Prostate gland (tissue), 2 donors: ENCODE data around the gene ABLIM1. TPM values are rescaled to one million over a fixed set of nuclear protein-coding genes. Genes with fewer than 3 reads are reported as not detected.

ENCODE experiments used
- DNase-seq: peaks from one replicate; pipeline ENCODE4 v3.0.0-alpha.2; 2019; ENCODE audit warnings: low spot score
- H3K27ac ChIP-seq, 2 donors: fragments of 200-600 bp; sonication (generic); 2 replicates each; pipeline ENCODE4 v1.5.1; 2017 to 2019
- H3K27me3 ChIP-seq: fragments of 200-600 bp; sonication (generic); replicated peaks from 2 replicates; pipeline ENCODE4 v1.5.1; 2019; ENCODE audit not compliant: insufficient read depth
- H3K36me3 ChIP-seq, 2 donors: fragments of 200-600 bp; sonication (generic); 1 replicate in 1 of 2; 2 replicates in 1 of 2; pipeline versions ENCODE4 v1.5.1 to v1.8.1; 2017 to 2019
- H3K4me1 ChIP-seq: fragments of 200-600 bp; sonication (generic); replicated peaks from 2 replicates; pipeline ENCODE4 v1.5.1; 2019
- H3K4me3 ChIP-seq, 2 donors: fragments of 200-600 bp; sonication (generic); 2 replicates each; pipeline ENCODE4 v1.5.1; 2017 to 2019
- H3K9me3 ChIP-seq: fragments of 200-600 bp; sonication (generic); 2 replicates; pipeline ENCODE4 v1.5.1; 2017
- POLR2A ChIP-seq: fragments of 450-650 bp; IDR thresholded peaks from one replicate; pipeline ENCODE4 v1.6.1; 2016; ENCODE audit warnings: antibody characterized with exemption, mild to moderate bottlenecking
- POLR2AphosphoS5 ChIP-seq: sonication (generic); formaldehyde crosslinking; IDR thresholded peaks from one replicate; pipeline ENCODE4 v1.6.1; 2017; ENCODE audit warnings: antibody characterized with exemption
- WGBS: methylation state at CpG from one replicate; pipeline ENCODE4 v1.1.5; 2018; 5-methylcytosine and 5-hydroxymethylcytosine counted together
- intact Hi-C: fragments of 100-400 bp; cut with DNase I; formaldehyde crosslinking; loops from one replicate; pipeline ENCODE4 v1.14.2; 2022
- total RNA-seq, 2 donors: library from RNA; depleted of rRNA; stranded (reverse); fragments of >200 nt; gene quantifications; one replicate each; pipeline ENCODE4 v1.1.0, GENCODE V29; 2016
- TF ChIP-seq, protein P1 (sequence below), 4 experiments: fragments of 200-600 bp in 2 of 4; fragments of 450-650 bp in 2 of 4; sonication (generic) in 2 of 4; IDR thresholded peaks; 1 replicate in 3 of 4; 2 replicates in 1 of 4; pipeline ENCODE4 v1.5.1; 2016 to 2019; ENCODE audit warnings: antibody characterized with exemption in 4 of 4, mild to moderate bottlenecking in 2 of 4, moderate library complexity in 2 of 4

Gene ABLIM1
- total RNA-seq, 2 donors from 2014 or later: 43.9 to 138 TPM

DNA sequence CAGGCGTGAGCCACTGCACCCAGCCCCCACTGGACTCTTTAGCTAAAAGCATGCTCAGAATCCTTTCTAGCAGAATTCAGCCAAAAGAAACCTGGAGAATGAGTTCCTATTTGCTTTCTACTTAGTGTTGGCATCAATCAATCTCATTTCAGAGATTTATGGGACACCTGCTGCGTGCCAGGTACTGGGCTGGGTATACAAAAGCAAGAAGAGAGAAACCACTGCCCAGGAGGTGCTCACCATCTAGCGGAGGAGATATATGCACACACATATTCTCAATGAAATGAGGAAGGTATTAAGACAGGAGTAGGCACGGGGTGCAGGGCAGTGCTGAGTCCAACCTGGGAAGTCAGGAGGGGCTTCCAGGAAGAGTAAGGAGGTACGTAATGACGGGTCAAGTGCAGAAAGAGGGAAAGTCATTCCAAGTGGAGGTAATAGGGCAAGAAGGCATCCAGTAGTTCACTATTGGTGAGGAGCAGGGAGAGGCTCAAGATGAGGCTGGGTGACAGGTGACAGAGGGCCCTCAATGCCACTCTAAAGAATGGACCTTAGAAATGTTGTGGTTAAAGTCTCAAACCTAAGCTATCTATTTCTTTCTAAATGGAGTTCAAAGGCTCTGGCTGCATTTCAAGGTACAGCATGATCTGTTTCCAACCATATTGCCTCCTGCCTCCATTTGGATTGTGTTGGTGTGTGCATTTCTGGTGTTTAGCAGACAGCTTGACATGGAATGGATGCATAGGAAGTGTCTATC is 22.1 kb downstream of the ABLIM1 start:
- Histone ChIP-seq H3K27ac (no peak overlapping the region), H3K36me3 (no peaks in the 10 kb centered on the region), H3K4me1 (peaks cover 8% of the 10 kb centered on the region), H3K4me3 (no peak overlapping the region), H3K27me3 (peaks cover 8% of the 10 kb centered on the region), H3K9me3 (no peaks in the 10 kb centered on the region)
- TF ChIP-seq, protein P1, sequence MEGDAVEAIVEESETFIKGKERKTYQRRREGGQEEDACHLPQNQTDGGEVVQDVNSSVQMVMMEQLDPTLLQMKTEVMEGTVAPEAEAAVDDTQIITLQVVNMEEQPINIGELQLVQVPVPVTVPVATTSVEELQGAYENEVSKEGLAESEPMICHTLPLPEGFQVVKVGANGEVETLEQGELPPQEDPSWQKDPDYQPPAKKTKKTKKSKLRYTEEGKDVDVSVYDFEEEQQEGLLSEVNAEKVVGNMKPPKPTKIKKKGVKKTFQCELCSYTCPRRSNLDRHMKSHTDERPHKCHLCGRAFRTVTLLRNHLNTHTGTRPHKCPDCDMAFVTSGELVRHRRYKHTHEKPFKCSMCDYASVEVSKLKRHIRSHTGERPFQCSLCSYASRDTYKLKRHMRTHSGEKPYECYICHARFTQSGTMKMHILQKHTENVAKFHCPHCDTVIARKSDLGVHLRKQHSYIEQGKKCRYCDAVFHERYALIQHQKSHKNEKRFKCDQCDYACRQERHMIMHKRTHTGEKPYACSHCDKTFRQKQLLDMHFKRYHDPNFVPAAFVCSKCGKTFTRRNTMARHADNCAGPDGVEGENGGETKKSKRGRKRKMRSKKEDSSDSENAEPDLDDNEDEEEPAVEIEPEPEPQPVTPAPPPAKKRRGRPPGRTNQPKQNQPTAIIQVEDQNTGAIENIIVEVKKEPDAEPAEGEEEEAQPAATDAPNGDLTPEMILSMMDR (IDR thresholded peaks at IDR 0.05): peak in 1 of 4 experiments; percentile 12
- peak; percentile 40 for TF ChIP-seq POLR2AphosphoS5
- no peak for TF ChIP-seq POLR2A
- intact Hi-C loops: no loop called here
- DNase-seq: peak; percentile 28
- 76% methylated on average over 6 of the region's 6 CpGs for WGBS

DNA sequence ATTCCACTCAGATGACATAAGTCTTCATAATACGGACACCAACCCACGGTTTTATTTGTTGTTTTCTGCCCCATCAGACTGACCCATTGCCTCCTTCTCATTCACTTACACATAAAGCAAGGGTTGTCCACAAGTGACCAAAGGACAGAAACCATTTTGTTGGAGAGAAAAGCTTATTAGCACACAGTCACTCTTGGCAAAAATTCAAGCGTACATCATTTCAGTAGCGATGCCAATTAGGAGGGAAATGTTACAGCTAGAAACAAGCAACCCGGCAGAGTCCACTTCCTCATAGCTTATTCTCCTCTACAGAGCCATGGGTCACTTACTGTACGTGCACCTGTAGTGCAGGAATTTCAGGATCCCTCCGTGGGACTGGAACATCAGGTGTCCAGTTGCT is 23.0 kb downstream of the ABLIM1 start:
- 39% methylated on average over 7 of the region's 7 CpGs for WGBS
- Histone ChIP-seq H3K27me3 (peaks cover 8% of the 10 kb centered on the region), H3K36me3 (no peaks in the 10 kb centered on the region), H3K4me1 (peaks cover 8% of the 10 kb centered on the region), H3K27ac (peak overlapping the region in 1 of 2 donors; percentile 6), H3K9me3 (no peaks in the 10 kb centered on the region), H3K4me3 (no peak overlapping the region)
- no peak for DNase-seq
- no peak for TF ChIP-seq POLR2AphosphoS5
- TF ChIP-seq, protein P1 (IDR thresholded peaks at IDR 0.05): no peak
- TF ChIP-seq POLR2A: no peak
- intact Hi-C loops: no loop called here

DNA sequence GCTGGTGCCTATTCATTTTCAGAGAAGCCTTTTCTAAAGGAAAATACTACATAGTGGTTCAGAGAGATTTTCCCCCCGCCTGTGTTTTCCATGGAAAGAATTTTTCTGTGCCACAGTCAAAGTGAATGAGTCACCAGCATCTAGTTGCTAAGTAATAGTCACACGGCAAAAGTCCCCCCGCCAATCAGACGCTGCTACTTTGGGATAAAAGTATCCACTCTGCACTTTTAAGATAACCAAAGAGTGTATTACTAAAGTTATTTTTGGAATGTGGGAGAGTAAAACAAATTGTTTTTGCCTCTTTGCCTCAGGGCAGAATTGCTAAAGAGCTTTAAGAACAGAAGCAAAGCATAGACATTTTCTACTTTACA is 23.5 kb downstream of the ABLIM1 start:
- Histone ChIP-seq H3K27ac (peak overlapping the region in 1 of 2 donors; percentile 6), H3K27me3 (peaks cover 8% of the 10 kb centered on the region), H3K4me1 (peaks cover 8% of the 10 kb centered on the region), H3K36me3 (no peaks in the 10 kb centered on the region), H3K4me3 (no peak overlapping the region), H3K9me3 (no peaks in the 10 kb centered on the region)
- 5% methylated on average over 4 of the region's 4 CpGs for WGBS
- intact Hi-C loops: no loop called here
- peak; percentile 35 for TF ChIP-seq POLR2AphosphoS5
- TF ChIP-seq, protein P1 (IDR thresholded peaks at IDR 0.05): no peak
- peak; percentile 24 for DNase-seq

DNA sequence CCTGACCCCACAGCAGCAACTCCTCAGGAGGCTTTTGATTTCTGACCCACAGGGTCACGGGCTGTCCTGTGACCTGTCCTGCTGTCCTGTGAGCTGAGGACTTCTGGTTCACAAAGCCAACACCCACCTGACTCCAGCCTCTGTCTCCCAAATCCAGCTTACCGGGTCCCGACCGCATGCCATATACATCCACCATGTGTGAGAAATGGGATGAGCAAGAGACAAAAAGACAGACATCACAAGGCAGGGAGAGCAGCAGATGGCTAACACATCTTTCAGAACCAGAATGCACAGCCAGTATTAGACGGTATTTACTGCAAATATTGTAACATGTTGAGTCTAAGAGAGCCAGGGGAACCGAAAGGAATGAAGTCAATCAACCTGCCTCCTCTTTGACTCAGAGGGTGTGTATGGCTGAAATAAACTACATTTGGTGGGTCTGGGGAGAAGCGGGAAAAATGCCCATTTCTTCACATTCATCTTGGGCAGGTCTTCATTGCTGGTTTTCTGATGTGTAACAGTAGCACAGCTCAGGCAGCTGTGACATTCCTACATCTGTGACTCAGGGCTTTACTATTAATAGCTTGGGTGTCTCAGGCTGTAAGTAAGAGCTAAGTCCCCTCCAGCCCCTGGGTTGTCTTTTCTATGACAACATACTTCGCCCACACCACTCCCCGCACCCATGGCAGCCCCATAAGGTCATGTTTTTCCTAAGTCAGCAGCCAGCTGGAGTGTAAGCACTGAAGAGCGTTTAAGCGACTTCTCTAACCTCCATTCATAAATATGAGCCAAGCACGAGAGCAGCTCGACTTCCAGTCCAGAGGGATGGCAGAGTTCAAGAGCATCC is 25.0 kb downstream of the ABLIM1 start:
- DNase-seq: no peak
- no peak for TF ChIP-seq POLR2AphosphoS5
- no peak for TF ChIP-seq POLR2A
- TF ChIP-seq, protein P1 (IDR thresholded peaks at IDR 0.05): no peak
- no peak overlapping the region for H3K27ac ChIP-seq
- H3K9me3 ChIP-seq: no peaks in the 10 kb centered on the region
- peaks cover 8% of the 10 kb centered on the region for H3K4me1 ChIP-seq
- H3K27me3 ChIP-seq: peaks cover 8% of the 10 kb centered on the region
- no peaks in the 10 kb centered on the region for H3K36me3 ChIP-seq
- no peak overlapping the region for H3K4me3 ChIP-seq
- intact Hi-C loops: no loop called here
- 73% methylated on average over 13 of the region's 13 CpGs for WGBS
